ENCODE measurements around the gene PPP4C.

PPP4C gene

GRCh38 chr16:30082545-30083090 is 6.8 kb downstream of the PPP4C start:
- no peak for DNase-seq (ENCODE audit: low read depth in 2 of 2)

DNA sequence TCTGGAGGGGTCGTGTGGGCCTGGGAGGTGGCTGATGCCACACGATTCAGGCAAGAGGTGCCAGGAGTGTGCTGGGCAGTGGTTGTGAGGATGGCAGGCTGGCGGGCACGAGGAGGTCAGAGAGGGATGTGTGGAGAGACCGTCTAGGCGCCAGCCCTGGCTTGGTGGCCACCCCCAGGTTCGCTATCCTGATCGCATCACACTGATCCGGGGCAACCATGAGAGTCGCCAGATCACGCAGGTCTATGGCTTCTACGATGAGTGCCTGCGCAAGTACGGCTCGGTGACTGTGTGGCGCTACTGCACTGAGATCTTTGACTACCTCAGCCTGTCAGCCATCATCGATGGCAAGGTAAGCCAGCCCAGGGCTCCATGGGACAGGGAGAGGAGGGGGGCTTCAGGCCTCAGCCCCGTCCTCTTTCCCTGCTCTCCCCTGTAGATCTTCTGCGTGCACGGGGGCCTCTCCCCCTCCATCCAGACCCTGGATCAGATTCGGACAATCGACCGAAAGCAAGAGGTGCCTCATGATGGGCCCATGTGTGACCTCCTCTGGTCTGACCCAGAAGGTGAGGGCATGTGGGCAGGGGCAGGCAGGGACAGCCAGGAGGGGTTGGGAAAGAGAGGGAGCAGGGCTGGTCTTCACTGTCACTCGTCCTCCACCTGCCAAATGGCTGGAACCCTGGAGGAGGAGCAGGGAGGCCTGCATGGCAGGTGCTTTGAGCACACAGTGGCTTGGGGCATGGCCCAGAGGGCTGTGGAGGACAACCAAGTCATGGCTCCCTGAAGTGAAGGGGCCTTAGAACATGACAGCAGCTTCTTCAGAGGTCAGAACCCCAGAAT is 7.6 kb downstream of the PPP4C start:
- no peak for DNase-seq (ENCODE audit: low read depth in 2 of 2)

DNA sequence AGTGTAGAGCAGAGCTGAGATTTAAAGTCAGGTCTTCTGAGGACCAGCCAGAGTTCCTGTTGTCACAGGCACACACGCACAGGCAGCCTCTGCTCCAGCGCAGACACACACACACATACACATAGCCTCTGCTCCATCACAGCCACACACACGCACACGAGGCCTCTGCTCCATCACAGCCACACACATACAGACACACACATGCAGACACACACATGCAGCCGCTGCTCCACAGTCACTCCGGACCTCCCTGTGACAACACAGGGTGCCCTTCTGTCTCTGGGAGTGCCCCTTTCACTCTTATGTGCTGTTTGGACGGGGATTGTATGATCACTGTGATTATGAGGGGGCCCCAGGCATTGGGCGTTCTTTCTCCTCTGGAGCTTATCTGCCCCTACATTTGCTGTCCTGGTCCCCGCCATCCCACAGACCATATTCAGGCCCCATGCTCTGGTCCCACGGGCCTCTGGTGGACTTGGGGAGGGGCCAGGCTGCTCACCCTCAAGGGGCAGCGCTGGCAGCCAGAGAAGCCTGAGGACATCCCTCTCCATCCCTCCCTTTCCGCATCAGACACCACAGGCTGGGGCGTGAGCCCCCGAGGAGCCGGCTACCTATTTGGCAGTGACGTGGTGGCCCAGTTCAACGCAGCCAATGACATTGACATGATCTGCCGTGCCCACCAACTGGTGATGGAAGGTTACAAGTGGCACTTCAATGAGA is 8.5 kb downstream of the PPP4C start:
- DNase-seq (ENCODE audit: low read depth in 2 of 2): no peak

DNA sequence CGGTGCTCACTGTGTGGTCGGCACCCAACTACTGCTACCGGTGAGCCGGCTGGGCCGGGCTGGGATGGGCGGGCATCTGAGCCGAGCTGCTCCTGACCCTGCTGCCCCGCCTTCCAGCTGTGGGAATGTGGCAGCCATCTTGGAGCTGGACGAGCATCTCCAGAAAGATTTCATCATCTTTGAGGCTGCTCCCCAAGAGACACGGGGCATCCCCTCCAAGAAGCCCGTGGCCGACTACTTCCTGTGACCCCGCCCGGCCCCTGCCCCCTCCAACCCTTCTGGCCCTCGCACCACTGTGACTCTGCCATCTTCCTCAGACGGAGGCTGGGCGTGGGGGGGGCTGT is 9.0 kb downstream of the PPP4C start:
- no peak for DNase-seq (ENCODE audit: low read depth in 2 of 2)

DNA sequence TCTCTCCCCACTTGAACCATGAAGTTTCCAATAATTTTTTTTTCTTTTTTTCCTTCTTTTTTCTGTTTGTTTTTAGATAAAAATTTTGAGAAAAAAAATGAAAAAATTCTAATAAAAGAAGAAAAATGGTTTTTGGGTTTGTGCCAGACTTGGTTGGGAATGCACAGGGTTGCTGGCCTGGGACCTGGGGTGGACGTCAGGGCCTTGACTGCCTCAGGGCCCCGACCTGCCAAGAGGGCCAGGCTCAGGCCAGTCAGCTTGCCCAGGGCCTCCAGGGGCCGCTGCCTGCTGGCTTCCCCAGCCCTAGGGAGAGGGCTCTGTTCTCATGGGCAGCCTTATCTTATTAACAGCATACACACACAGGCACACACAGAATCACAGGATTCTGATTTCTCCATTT is 9.5 kb downstream of the PPP4C start:
- DNase-seq (ENCODE audit: low read depth in 2 of 2): no peak

DNA sequence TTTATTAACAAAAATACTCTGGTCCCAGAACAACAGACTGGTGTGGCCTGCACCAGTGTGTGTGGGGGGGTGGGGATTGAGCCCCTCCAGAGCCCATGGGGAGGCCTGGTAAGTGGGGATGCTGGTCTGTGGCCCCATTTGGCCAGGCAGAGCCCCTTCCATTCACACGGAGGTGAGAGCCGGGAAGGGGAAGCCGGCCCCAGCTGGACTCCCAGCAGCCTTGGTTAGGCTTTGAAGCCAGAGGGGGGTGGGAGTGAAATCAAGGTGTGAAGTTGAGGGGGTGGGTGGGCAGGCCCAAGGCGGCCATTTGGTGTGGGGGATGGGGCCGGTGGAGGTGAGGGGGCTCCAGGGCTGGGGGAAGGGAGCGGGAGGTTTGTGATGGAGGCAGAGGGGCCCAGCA is 10.0 kb downstream of the PPP4C start:
- DNase-seq (ENCODE audit: low read depth in 2 of 2): no peak

DNA sequence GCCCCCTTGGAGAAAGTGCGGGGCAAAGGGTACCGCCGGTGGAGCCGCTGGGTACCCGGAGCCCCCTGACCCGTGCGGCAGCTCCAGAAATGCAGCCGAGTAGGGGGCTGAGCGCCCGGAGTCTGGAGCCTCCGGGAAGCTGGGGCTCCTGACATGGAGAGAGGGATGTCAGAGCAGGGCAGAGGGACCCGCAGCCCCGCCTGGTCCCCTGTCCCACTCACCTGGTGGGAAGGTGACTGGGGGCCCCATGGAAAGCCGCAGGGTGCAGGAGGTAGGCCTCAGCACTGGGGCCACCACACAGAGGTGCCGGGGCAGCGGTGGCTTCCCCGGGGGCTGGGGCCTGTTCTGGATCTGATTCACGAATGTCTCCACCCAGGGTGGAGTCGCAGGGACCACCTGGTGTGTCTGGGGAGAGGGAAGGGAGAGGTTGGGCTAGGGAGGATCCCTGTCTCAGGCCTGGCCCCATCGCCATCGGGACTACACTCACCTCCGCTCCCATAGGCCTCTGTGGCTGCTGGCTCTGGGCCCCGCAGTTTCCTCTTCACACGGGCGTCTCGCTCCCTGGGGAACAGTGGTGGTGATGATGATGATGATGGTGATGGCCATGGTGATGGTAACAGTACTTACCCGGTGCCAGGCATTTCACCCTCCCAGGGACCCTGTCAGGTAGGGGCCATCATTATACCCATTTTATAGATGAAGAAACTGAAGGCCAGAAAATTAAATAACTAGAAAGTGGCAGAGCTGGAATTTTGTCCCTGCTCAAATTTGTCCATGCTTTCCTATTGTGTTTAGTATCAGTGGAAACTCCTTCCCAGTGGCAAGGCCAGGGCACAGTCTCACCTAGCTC is 10.7 kb downstream of the PPP4C start:
- DNase-seq (ENCODE audit: low read depth in 2 of 2): no peak

GRCh38 chr16:30087181-30087898 is 11.5 kb downstream of the PPP4C start:
- DNase-seq (ENCODE audit: low read depth in 2 of 2): no peak

DNA sequence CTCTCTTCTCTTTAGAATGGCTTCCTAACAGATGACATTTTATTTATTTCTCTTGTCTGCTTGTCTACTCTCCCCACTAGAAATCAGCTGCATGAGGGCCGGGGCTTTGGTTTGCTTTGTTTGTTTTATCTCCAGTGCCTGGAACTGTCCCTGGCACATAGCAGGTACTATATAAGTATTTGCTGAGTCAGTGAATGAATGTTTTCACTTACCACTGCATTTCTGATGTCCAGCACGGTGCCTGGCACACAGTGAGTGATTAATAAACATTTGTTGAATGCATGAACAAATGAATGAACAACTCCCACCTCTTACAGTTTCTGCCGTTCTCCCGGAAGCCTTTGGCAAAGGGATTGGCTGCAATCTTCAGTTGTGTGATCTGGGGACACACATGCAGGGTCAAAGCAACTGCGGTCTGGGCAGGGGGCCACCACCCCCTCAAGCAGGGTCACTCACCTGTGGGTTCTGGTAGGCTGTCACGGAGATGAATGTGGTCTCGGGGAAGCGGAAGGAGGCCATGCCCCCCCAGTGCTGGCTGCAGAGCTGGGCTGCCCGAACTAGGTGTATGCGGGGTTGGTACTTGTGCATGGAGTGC is 12.5 kb downstream of the PPP4C start:
- no peak for DNase-seq (ENCODE audit: low read depth in 2 of 2)

DNA sequence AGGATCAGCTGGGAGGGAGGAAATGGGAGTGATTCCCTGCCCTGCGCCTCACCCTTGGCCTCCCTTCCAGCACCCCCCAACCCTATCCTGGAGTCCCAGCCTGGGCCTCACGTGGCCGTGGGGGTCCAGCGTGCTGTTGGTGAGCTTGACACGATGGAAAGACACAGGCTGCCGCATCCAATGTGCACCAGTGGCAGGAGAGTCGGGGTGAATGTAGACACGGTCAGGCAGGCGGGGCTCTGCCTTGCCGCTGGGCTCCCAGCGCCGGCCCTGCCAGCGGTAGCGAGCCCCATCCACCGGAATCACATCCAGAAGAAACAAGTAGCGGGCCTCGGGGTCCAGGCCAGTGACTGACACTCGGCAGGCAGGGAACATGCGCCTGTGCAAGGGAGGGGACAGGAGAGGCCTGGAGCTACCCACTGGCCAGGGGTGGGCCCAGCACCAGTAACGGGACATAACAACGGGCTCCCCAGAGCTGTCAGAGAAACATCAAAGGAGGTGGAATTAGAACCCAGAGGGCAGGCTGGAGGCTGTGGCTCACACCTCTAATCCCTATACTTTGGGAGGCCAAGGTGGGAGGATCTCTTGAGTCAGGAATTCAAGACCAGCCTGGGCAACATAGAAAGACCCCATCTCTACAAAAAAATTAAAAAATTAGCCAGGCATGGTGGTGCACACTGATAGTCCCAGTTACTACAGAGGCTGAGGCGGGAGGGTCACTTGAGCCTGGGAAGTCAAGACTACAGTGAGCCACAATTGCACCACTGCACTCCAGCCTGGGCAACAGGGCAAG is 13.2 kb downstream of the PPP4C start:
- DNase-seq (ENCODE audit: low read depth in 2 of 2): no peak

- no peak for DNase-seq (ENCODE audit: low read depth in 2 of 2)
These were observed 15.0 kb downstream of the PPP4C start for GRCh38 chr16:30090610-30091331.

DNA sequence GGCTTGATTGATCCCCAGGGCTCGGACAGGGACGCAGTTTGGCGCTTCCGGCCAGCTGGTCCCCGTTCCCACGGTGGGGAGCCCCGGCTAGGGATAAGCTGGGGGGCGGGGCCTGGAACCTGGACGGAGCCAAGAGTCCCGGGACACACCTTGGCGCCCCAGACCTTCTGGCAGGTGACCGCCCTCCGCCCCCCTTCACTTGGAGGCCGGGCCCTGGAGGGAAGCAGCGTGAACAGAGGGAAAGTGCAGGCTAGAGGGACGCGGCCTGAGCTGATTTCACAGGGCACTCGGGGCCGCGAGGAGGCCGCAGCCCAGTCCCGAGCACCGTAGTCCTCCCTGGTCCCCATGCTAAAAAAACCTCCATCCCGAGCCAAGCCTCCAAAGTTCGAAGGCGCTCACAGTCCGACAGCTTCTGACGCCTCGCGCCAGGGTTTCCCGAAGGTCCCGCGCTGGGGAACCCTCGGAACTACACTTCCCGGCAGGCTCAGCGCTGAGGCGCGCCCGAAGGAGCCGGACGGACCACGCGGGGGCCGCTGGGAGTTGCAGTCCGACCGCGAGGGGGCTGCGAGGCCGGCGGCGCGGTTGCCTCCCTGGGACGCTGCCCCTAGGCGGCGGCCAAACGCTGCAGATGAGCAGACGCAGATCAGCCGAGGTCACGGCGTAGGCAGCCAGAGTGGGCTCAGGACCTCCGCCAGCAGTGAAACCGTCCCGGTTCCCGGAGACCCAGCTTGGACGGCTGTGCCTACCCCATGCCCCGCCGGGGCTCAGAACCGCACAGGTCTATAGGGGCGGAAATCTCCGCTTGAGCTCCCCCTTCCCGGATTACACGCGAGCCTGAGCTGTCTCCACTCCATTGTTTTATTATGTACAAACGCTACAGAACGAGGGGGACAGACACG is 15.9 kb downstream of the PPP4C start, which contains the start of gene TBX6:
Gene TBX6, minus strand, starts transcription at position 451 of the 899 bp plus-strand sequence. CDS start 731 bp downstream, outside the sequence.
- peak; percentile 82 to 86 for DNase-seq (ENCODE audit: low read depth in 2 of 2)

DNA sequence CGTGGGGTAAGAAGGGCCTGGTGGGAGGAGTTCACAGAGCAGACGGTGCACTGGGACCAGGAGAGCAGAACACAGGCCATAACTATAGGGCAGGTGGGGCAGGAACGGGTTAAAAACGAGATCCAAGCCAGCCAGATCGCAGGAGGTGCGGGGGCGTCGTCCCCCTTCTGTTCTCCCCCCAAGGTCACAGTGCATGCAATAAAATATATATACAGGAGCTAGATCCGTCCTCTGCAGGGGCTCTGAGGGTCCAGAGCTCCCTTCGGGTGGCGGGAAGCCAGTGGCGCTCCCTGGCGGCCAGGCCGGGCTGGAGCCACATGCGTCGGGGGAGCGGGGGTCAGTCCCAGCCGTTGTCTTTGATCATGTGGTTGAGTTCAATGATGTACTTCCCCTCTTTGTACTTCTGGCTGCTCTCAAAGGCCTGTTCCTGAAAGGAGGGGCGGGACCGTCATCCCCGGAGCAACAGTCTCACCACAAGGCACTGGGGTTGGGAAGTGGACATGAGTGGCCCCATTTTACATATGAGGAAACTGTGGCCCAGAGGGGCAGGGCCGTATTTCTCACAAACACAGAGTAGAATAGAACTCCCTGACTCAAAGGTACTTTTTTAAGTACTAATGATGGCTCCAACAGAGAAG is 16.7 kb downstream of the PPP4C start:
- DNase-seq (ENCODE audit: low read depth in 2 of 2): no peak

DNA sequence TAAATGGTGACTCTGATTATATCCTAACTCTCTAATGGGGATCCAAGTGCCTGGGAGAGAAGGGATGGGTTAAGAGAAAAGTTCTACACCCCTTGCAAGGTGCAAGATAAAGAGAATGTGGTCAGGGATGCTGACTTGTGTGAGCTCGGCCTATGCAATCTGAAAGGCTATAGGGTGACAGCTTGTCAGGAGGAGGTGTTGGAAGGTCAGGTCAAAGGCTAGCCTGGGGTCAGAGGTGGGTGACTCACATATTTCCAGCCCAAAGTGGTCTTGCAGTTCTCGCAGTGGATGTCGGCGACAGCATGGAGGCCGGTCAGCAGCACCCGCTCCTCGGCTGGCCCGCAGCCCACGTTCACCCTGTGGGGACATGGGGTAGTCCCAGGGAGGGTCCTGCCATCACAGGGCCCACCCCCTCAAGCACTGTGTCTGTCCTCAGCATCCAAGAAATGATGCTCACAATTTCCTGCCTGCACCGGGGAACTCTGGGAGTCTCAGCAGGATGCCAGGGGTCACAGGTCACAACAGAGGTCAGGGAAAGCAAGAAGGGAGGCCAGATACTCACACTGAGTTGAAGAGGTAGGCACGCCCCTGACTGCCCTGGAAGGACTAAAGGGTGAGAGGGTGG is 18.9 kb downstream of the PPP4C start:
- DNase-seq (ENCODE audit: low read depth in 2 of 2): no peak

DNA sequence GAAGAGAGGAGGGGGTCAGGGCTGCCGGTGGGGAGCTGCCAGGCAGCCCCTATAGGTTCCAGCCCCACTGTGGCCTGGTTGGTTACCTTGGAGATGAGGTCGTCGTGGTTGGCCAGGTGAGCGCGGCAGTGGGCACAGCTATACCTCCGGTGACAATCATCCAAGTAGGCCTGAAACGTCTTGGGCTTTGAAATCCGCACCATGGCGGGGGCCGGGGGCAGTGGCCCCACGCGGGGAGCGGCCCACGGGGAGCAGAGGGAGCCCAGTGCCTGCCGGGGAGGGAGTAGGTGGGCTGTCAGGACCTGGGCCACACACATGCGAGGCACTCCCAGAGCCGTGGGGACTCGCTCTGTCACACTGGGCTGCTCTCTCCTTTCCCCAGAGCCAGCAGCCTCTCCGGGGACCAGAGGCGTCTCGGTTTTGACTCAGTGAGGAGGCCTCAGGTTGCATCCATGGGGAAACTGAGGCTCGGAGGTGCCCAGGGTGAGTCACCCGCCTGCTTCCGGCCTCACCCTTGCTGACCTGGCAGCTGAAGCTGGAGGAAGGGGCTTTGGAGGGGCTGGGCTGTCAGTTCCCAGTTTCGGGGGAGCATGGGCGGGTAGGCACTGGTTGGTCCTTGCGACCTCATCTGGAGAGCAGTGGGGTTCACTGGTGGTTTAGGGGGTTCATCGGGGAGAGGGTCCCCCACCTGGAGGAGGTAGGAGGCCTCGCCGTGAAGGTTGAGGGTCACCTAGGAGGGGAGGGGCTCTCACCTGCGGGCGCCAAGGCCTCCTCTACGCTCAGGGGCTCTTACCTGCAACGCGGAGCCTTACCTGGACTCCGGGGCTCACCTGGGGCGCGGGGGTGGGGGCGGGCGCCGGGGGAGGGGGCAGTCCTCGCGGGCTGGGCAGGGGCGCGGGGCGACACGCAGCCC is 19.6 kb downstream of the PPP4C start:
- DNase-seq (ENCODE audit: low read depth in 2 of 2): no peak

- DNase-seq (ENCODE audit: low read depth in 2 of 2): peak; percentile 73 to 76
These were observed 20.5 kb downstream of the PPP4C start, which contains the start of gene YPEL3 for GRCh38 chr16:30096105-30096861. Gene YPEL3, minus strand, starts transcription at chr16:30096213. Its CDS starts 731 bp downstream, at chr16:30095482.

Data from activated CD8-positive, alpha-beta memory T cell treated with anti-CD3 and anti-CD28 coated beads for 4 hours (primary cell).